Measurements from ENCODE around the gene ZBTB18.

ZBTB18 gene

GRCh38 chr1:244092293-244092963 is 41.3 kb downstream of the ZBTB18 start:
- DNase-seq, result no peak

GRCh38 chr1:244092964-244093638 is 42.0 kb downstream of the ZBTB18 start:
- DNase-seq, result no peak

- DNase-seq, result no peak
Observed at GRCh38 chr1:244094880-244095528, 43.9 kb downstream of the ZBTB18 start.

GRCh38 chr1:244095529-244095911 is 44.4 kb downstream of the ZBTB18 start:
- no peak for DNase-seq

- no peak for DNase-seq
Observed at GRCh38 chr1:244096066-244096610, 45.1 kb downstream of the ZBTB18 start.

GRCh38 chr1:244096691-244097090 is 45.6 kb downstream of the ZBTB18 start:
- DNase-seq, result no peak

- no peak for DNase-seq
Observed at GRCh38 chr1:244097523-244098405, 46.7 kb downstream of the ZBTB18 start.

- no peak for DNase-seq
Observed at GRCh38 chr1:244099258-244099930, 48.3 kb downstream of the ZBTB18 start.

GRCh38 chr1:244100276-244100675 is 49.2 kb downstream of the ZBTB18 start:
- no peak for DNase-seq

- DNase-seq, result no peak
Observed at GRCh38 chr1:244100704-244101453, 49.8 kb downstream of the ZBTB18 start.

- DNase-seq, result no peak
Observed at GRCh38 chr1:244102046-244102445, 51.0 kb downstream of the ZBTB18 start.

- DNase-seq, result no peak
Observed at GRCh38 chr1:244102468-244102867, 51.4 kb downstream of the ZBTB18 start.

GRCh38 chr1:244104309-244105060 is 53.4 kb downstream of the ZBTB18 start:
- DNase-seq, result no peak

GRCh38 chr1:244106176-244106575 is 55.1 kb downstream of the ZBTB18 start:
- DNase-seq, result no peak

All from femur (tissue), 1 donor.